ENCODE results near the gene ADAP1. TPM values are rescaled to one million over a fixed set of nuclear protein-coding genes. Genes with fewer than 3 reads are reported as not detected.
"Not testable (repeated sequence)": the region's sequence is repeated elsewhere in the genome, so short reads cannot be mapped to it uniquely, and the experiment has no call there.

The ADAP1 gene
- total RNA-seq, 1 donor from 2014 or later = 5.1 TPM

- not testable (repeated sequence) for DNase-seq (ENCODE audit: extremely low read depth, low read depth, low spot score)
Observed at GRCh38 chr7:943793-944192, 10.7 kb downstream of the ADAP1 start.

- no peak for DNase-seq (ENCODE audit: extremely low read depth, low read depth, low spot score)
Observed at GRCh38 chr7:940599-941408, 13.7 kb downstream of the ADAP1 start.

GRCh38 chr7:939843-940242 is 14.6 kb downstream of the ADAP1 start:
- no peak for DNase-seq (ENCODE audit: extremely low read depth, low read depth, low spot score)

- no peak for DNase-seq (ENCODE audit: extremely low read depth, low read depth, low spot score)
Observed at GRCh38 chr7:938546-939185, 15.8 kb downstream of the ADAP1 start.

GRCh38 chr7:937856-938484 is 16.5 kb downstream of the ADAP1 start:
- DNase-seq (ENCODE audit: extremely low read depth, low read depth, low spot score) = no peak

GRCh38 chr7:936386-937054 is 18.0 kb downstream of the ADAP1 start:
- no peak for DNase-seq (ENCODE audit: extremely low read depth, low read depth, low spot score)

- no peak for DNase-seq (ENCODE audit: extremely low read depth, low read depth, low spot score)
Observed at GRCh38 chr7:935874-936385, 18.6 kb downstream of the ADAP1 start.

GRCh38 chr7:935164-935873 is 19.2 kb downstream of the ADAP1 start:
- DNase-seq (ENCODE audit: extremely low read depth, low read depth, low spot score) = no peak

GRCh38 chr7:934469-935163 is 19.9 kb downstream of the ADAP1 start:
- DNase-seq (ENCODE audit: extremely low read depth, low read depth, low spot score) = no peak

GRCh38 chr7:932651-932975 is 21.9 kb downstream of the ADAP1 start:
- no peak for DNase-seq (ENCODE audit: extremely low read depth, low read depth, low spot score)

GRCh38 chr7:931871-932650 is 22.4 kb downstream of the ADAP1 start:
- DNase-seq (ENCODE audit: extremely low read depth, low read depth, low spot score) = no peak

- DNase-seq (ENCODE audit: extremely low read depth, low read depth, low spot score) = no peak
Observed at GRCh38 chr7:930975-931758, 23.3 kb downstream of the ADAP1 start.

- DNase-seq (ENCODE audit: extremely low read depth, low read depth, low spot score) = no peak
Observed at GRCh38 chr7:929311-929711, 25.2 kb downstream of the ADAP1 start.

GRCh38 chr7:927031-927671 is 27.3 kb downstream of the ADAP1 start:
- no peak for DNase-seq (ENCODE audit: extremely low read depth, low read depth, low spot score)

GRCh38 chr7:926061-927030 is 28.1 kb downstream of the ADAP1 start:
- DNase-seq (ENCODE audit: extremely low read depth, low read depth, low spot score) = no peak

- DNase-seq (ENCODE audit: extremely low read depth, low read depth, low spot score) = no peak
Observed at GRCh38 chr7:925601-926000, 28.9 kb downstream of the ADAP1 start.

Data from glomerular endothelial cell (primary cell).